Right atrium auricular region (tissue), 2 donors: ENCODE measurements around the gene COG5. TPM values are rescaled to one million over a fixed set of nuclear protein-coding genes. Genes with fewer than 3 reads are reported as not detected.

ENCODE experiments used
- DNase-seq: peaks from one replicate; pipeline ENCODE4 v3.0.0-alpha.2; 2019; ENCODE audit warnings: low spot score
- H3K27ac ChIP-seq, 2 donors: fragments of 200-600 bp; sonication (generic); 1 replicate in 1 of 2; 2 replicates in 1 of 2; pipeline ENCODE4 v1.5.1; 2016 to 2019
- H3K27me3 ChIP-seq, 2 donors: fragments of 200-600 bp; sonication (generic); one replicate each; pipeline versions ENCODE4 v1.5.1 to v1.6.0; 2017 to 2019
- H3K36me3 ChIP-seq: fragments of 200-600 bp; sonication (generic); one replicate; pipeline ENCODE4 v1.5.1; 2016
- H3K4me1 ChIP-seq, 2 donors: fragments of 200-600 bp; sonication (generic); one replicate each; pipeline versions ENCODE4 v1.5.1 to v1.6.0; 2017 to 2019
- H3K4me3 ChIP-seq, 2 donors: fragments of 200-600 bp; sonication (generic); 1 replicate in 1 of 2; 2 replicates in 1 of 2; pipeline ENCODE4 v1.5.1; 2017 to 2019; ENCODE audit warnings: mild to moderate bottlenecking in 1 of 2, moderate library complexity in 1 of 2
- H3K9me3 ChIP-seq, 2 donors: fragments of 200-600 bp; sonication (generic); one replicate each; pipeline ENCODE4 v1.5.1; 2019
- CTCF ChIP-seq, 2 donors: fragments of 200-600 bp; sonication (generic); IDR thresholded peaks; one replicate each; pipeline ENCODE4 v1.5.1; 2019; ENCODE audit warnings: antibody characterized with exemption in 2 of 2
- total RNA-seq, 2 donors: library from RNA; depleted of rRNA; stranded (reverse); fragments of >200 nt; gene quantifications; one replicate each; pipeline ENCODE4 v1.1.0, GENCODE V29; 2016

COG5 gene
- total RNA-seq, 2 donors from 2014 or later = 28.0 to 31.8 TPM

- no peak for DNase-seq
- no peaks in the 10 kb centered on the region for H3K36me3 ChIP-seq
- H3K9me3 ChIP-seq = no peaks in the 10 kb centered on the region
- no peaks in the 10 kb centered on the region for H3K27me3 ChIP-seq
- no peak for TF ChIP-seq CTCF (IDR thresholded peaks at IDR 0.05)
- peak overlapping the region in 1 of 2 donors; percentile 17 for H3K27ac ChIP-seq
- H3K4me3 ChIP-seq = no peak overlapping the region
- H3K4me1 ChIP-seq = peaks cover 0 to 5% of the 10 kb centered on the region in 2 donors
These were observed 101.7 kb downstream of the COG5 start for GRCh38 chr7:107461938-107462533.

DNA sequence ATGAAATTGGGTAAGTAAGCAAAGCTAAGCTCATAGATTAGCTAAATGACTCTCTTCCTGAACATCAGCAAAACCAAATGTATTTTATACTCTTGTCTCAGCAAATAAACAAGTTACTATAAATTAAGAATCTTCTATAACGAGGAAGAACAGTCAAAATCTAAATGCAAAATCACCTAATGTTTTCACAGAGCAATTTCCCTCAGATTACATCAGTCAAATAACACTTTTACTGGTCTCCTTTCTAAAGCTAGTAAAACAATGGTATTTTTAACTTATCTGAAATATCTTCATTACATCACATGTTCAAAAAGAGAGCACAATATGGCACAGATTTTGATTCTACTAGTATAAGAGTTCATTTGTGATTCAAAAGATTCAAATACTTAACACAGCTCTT lies 110.3 kb downstream of the COG5 start:
- Histone ChIP-seq H3K9me3 (no peaks in the 10 kb centered on the region), H3K27ac (no peak overlapping the region), H3K4me3 (no peak overlapping the region), H3K4me1 (no peaks in the 10 kb centered on the region), H3K36me3 (no peaks in the 10 kb centered on the region), H3K27me3 (no peaks in the 10 kb centered on the region)
- no peak for DNase-seq
- no peak for TF ChIP-seq CTCF (IDR thresholded peaks at IDR 0.05)

DNA sequence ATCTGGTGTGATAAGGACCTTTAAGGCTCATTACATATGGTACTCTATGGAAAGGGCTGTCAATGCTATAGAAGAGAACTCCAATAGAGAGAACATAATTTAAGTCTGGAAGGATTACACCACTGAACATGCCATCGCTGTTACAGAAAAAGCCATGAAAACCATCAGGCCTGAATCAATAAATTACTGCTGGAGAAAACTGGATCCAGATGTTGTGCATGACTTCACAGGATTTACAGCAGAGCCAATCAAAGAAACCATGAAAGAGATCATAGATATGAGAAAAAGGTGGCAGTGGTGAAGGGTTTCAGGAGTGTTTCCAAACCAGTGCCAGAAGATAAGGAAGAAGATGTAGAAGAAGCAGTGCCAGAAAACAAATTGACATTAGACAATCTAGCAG lies 112.8 kb downstream of the COG5 start:
- no peak for TF ChIP-seq CTCF (IDR thresholded peaks at IDR 0.05)
- H3K4me3 ChIP-seq = no peak overlapping the region
- DNase-seq = no peak
- H3K4me1 ChIP-seq = no peaks in the 10 kb centered on the region
- no peaks in the 10 kb centered on the region for H3K9me3 ChIP-seq
- H3K27ac ChIP-seq = no peak overlapping the region
- H3K36me3 ChIP-seq = no peaks in the 10 kb centered on the region
- H3K27me3 ChIP-seq = no peaks in the 10 kb centered on the region

GRCh38 chr7:107446988-107447387 lies 116.7 kb downstream of the COG5 start:
- Histone ChIP-seq H3K4me1 (no peaks in the 10 kb centered on the region), H3K4me3 (no peak overlapping the region), H3K9me3 (no peaks in the 10 kb centered on the region), H3K27ac (no peak overlapping the region), H3K36me3 (no peaks in the 10 kb centered on the region), H3K27me3 (no peaks in the 10 kb centered on the region)
- TF ChIP-seq CTCF (IDR thresholded peaks at IDR 0.05) = no peak
- DNase-seq = no peak

DNA sequence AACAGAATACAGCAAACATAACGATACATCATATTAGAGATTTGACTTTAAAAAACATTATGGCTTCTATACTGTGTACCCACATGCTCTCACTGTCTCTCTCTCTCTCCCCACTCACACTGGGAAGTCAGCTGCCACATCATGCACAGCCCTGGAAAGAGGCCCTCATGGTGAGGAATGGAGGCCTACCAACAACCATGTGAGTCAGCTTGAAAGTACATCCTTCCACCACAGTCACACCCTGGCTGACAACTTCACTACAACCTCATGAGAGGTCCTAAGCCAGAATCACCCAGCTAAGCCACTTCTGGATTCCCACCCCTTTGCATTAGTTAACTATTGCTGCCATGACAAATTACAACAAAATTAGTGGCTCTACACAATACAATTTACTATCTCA lies 117.2 kb downstream of the COG5 start:
- Histone ChIP-seq H3K4me1 (no peaks in the 10 kb centered on the region), H3K27me3 (no peaks in the 10 kb centered on the region), H3K27ac (no peak overlapping the region), H3K36me3 (no peaks in the 10 kb centered on the region), H3K4me3 (no peak overlapping the region), H3K9me3 (no peaks in the 10 kb centered on the region)
- no peak for DNase-seq
- no peak for TF ChIP-seq CTCF (IDR thresholded peaks at IDR 0.05)

GRCh38 chr7:107442678-107443077 lies 121.0 kb downstream of the COG5 start:
- Histone ChIP-seq H3K27me3 (no peaks in the 10 kb centered on the region), H3K27ac (no peak overlapping the region), H3K36me3 (no peaks in the 10 kb centered on the region), H3K9me3 (no peaks in the 10 kb centered on the region), H3K4me1 (no peaks in the 10 kb centered on the region), H3K4me3 (no peak overlapping the region)
- DNase-seq = no peak
- no peak for TF ChIP-seq CTCF (IDR thresholded peaks at IDR 0.05)
